HG02840 (cell line): ENCODE measurements around the gene TXNDC17.
"Not testable (repeated sequence)": the region's sequence is repeated elsewhere in the genome, so short reads cannot be mapped to it uniquely, and the experiment has no call there.

Experiments
- ATAC-seq: cut with Tn5 transposase; IDR thresholded peaks from one replicate; pipeline ENCODE4 v1.9.1; 2021; ENCODE audit warnings: mild to moderate bottlenecking, moderate library complexity, moderate number of reproducible peaks; ENCODE audit not compliant: unreplicated experiment, low FRiP score

Gene TXNDC17

DNA sequence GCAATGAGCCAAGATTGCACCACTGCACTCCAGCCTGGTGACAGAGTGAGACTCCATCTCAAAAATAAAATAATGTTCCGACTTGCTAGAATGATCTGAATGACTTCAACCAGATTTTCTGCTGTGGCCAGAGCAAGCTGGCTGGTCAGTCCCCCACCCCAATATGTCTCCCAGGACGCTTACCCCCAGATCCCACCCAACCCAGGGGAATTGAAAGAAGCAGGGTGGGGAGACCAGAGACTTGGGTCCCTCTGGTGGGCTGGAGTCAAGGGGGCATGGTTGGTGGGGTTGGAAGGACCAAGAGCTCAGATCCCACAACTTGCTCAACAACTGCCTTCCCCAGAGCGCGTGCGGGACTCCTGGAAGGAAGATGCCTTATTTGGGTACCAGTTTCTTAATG is 17.6 kb downstream of the TXNDC17 start:
- not testable (repeated sequence) for ATAC-seq

- ATAC-seq, result no peak
Observed at GRCh38 chr17:6660101-6660500, 19.2 kb downstream of the TXNDC17 start.

DNA sequence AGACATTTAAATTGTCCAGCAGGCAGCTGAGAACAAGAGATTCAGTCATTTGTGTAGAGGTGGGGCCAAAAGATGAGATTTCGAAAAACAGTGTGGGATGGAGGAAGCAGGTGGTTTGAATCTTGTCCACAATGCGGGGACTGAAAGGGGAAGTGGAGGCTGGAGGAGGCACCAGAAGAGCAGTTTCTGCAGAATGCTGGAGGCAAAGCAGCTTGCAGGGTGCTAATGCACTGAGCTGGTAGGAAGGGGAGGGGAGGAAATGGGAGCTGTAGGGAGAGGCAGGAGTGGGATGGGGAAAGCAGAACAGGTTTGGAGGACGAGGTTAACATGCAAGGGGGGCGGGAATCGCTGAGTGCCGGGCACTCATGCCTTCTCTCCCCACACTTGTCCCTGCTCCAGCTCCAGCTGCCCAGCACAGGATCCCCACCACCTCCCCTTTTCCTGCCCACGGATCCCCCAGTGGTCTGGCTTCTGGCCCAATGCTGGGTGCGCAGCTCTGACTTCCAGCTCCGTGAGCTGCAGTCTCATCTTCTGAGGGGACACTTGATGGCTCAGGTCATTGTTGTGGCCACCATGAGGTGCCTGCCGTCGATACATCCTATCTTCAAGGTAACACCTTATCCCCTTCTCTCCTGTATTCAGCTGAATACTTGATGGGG is 20.1 kb downstream of the TXNDC17 start:
- no peak for ATAC-seq

GRCh38 chr17:6661464-6661848 is 20.6 kb downstream of the TXNDC17 start:
- ATAC-seq, result no peak

- ATAC-seq, result not testable (repeated sequence)
Observed at GRCh38 chr17:6663200-6663599, 22.3 kb downstream of the TXNDC17 start.

DNA sequence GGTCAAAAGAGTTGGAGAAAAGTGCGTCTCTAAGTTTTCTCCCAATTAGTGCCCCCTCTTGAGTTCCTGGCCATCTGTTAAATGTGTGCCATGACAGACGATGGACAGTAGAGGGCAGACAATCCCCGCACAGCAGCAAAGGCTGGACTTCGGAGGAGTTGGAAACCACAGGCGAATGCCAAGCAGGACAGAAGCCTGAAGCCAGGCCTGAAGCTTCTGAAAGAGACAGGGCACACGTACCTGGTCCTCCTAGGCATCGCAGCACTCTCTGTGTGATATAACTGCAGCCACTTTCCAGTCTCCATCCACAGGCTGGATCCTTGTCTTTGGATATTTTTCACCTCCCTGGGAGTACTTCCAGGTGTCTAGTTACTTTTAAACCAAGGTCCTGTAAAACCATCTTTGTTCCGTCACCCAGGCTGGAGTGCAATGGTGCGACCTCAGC is 25.2 kb downstream of the TXNDC17 start:
- ATAC-seq, result no peak

- ATAC-seq, result no peak
Observed at GRCh38 chr17:6666557-6666956, 25.7 kb downstream of the TXNDC17 start.

DNA sequence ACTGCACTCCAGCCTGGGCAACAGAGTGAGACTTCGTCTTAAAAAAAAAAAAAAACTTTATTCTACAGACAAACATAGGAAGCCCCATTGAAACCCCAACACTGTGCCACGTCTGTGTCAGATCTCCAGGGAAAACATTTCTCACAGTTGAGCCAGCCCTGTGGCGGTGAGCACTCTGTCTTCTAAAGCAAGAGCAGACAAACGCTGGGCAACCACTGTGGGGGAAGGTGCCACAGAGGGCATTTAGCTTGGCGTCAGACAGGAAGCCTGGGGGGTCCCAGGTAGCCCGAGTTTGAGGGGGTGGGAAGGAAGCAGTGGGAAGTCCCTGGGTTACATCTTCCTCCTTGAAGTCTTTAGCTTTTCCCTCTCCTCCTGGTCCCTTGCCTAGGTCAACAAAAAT is 26.7 kb downstream of the TXNDC17 start:
- no peak for ATAC-seq

DNA sequence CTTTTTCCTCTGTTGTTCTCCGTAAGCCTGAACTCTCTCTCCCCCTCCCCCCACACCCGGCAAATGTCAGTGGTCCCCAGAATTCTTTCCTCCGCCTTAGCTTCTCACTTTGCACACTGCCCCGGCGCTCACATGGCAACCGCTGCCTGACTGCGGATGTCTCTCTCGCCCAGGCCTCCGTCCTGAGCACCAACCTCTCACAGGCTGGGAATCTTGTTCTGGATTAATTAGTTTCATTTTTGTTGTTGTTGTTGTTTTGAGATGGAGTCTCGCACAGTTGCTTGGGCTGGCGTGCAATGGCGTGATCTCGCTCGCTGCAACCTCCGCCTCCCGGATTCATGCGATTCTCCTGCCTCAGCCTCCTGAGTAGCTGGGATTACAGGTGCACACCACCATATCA is 27.4 kb downstream of the TXNDC17 start:
- ATAC-seq, result no peak

GRCh38 chr17:6668727-6669425 is 28.0 kb downstream of the TXNDC17 start:
- no peak for ATAC-seq

DNA sequence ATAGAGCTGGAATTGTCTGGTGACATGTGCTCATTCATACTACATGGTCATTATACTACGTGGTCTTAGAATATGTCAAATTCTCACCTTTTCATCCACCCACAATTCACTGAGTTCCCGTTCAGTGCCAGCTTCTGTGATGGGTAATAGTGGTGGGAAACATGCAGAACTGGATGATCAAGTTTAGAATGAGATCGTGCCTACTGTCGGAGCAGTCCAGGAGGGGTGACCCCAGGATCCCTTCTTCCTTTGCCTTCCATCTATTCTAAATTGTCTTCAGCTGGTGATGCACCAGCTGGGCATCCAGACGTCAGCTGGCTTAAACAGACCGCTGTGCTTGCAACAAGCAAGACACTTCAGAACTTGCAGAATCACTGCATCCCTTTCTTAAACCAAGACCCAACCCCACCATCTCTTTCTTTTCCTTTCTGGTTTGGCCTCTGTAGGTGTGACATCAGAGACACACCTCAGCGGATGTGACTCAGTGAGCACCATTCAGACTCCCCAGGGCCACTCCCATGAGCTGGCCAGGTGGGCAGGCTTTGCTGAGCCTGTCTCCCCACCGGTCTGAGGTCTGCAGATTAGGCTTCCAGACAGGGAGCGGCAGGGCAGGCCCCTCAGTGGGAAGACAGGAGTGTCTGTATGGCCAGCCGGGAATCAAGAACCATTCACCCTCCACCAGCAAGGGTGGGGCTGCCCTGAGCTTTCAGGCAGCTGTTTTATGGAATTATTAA is 28.8 kb downstream of the TXNDC17 start:
- ATAC-seq, result no peak

GRCh38 chr17:6670571-6670970 is 29.7 kb downstream of the TXNDC17 start:
- ATAC-seq, result no peak

GRCh38 chr17:6670999-6671398 is 30.1 kb downstream of the TXNDC17 start:
- no peak for ATAC-seq

- ATAC-seq, result no peak
Observed at GRCh38 chr17:6671431-6671830, 30.6 kb downstream of the TXNDC17 start.

DNA sequence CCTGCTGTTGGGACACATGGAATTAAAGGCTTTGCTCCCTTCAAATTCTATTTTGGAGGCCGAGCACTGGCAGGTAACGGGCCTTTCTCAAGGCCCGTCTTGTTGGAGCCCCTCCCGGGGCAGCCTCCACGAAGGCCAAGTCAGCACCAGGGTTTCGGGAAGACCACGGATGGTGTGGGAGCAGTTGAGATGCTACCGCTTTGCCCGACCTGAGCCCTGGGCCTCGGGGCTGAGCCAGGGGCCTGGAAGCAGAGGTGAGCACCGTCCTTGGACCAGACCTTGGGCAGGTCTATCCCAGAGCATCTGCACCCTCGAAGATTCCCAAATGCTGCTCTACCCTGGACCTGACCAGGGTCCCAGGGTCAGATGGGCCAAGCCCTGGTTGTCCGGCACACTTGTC is 33.7 kb downstream of the TXNDC17 start:
- ATAC-seq, result no peak

DNA sequence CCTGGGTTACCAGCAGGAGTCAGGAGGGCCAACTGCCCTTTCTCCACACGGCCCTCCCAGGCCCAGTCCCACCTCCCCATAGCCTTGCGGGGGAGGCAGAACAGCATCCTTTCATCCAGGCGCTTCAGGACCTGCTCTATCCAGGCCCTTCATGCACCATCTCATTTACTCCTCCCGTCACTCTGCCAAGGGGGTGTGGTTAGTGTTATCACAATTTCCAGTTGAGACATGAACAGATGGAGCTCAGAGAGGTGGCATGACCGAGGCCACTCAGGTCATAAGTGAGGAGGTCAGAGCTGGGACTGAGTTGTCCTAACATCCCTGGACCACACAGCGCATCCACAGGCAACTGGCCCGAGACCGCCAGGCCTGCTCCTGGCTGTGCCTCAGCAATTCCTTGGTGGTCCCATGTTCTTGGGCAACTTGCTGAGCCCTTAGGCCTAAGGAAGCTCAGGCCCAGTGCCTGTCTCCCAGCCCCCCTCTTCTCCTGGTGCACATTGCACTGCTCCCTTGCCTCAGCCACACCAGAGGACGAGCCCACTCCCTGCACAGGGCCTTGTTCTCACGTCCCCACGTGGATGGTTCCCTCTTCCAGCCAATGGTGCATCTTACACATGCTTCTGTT is 34.5 kb downstream of the TXNDC17 start:
- ATAC-seq, result no peak

DNA sequence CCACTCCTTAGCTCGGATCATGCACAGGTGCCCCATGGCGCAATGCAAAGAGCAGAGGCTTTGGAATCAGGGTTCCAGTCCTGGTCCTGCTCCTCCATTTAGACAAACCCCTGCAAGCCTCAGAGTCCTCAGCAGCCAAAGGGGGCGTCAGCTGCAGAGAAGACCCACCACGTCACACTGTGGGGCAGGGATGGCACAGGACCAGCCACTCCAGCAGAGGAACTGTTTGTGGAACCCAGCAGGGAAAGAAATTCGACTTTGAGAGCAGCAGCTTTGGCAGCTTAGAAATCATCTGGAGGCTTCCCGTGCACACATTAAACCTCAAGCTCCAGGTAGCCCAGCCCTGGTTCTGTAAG is 35.9 kb downstream of the TXNDC17 start:
- ATAC-seq, result no peak

DNA sequence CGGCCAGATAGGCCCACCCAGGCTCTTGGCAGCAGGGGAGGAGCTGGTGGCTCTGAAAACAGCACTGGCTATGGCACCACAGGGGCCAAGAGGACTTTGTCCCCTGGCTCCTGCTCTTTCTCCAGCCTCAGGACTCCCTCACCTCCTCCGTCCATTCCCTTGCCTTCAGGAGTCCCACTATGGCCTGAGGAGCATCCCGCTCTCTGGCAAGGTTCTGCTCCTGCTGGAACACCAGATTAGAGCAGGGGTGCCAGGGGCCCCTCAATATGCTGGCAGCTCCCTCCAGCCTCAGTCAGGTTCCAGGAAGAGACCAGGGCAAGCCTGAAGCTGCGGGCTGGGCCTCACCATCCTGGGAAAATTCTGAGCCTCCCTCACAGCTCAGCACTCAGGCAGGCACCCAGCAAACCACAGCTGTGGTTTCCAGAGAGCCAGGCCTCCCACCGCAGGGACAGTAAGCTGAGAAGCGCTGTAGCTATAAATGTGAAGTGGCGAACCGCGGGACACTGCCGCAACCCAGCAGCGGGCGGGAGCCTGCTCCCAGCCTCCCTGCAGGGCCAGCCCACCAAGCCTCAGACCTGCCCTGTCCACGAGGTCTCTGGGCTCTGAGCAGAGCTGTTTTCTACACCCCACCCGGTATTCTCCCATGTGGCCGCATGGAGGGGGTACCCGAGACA is 36.4 kb downstream of the TXNDC17 start:
- ATAC-seq, result no peak

GRCh38 chr17:6677946-6678345 is 37.1 kb downstream of the TXNDC17 start:
- ATAC-seq, result no peak

GRCh38 chr17:6679241-6679640 is 38.4 kb downstream of the TXNDC17 start:
- no peak for ATAC-seq

GRCh38 chr17:6681176-6681575 is 40.3 kb downstream of the TXNDC17 start:
- ATAC-seq, result no peak
